Gastroesophageal sphincter (tissue), 4 donors: Measurements from ENCODE around the gene RING1. TPM values are rescaled to one million over a fixed set of nuclear protein-coding genes. Genes with fewer than 3 reads are reported as not detected.

Experiments
- ATAC-seq: fragments of 150-250 bp; one replicate; pipeline ENCODE4 v1.9.1; 2016; ENCODE audit warnings: mild to moderate bottlenecking, moderate library complexity
- H3K27ac ChIP-seq, 4 donors: fragments of 200-600 bp; sonication (generic) in 3 of 4; 1 replicate in 3 of 4; 2 replicates in 1 of 4; pipeline ENCODE4 v1.5.1; 2016 to 2019
- H3K27me3 ChIP-seq: fragments of 200-600 bp; sonication (generic); one replicate; pipeline ENCODE4 v1.5.1; 2019
- H3K36me3 ChIP-seq, 2 donors: fragments of 200-600 bp; sonication (generic); one replicate each; pipeline ENCODE4 v1.5.1; 2019; ENCODE audit warnings: control low read depth in 1 of 2
- H3K4me1 ChIP-seq, 3 donors: fragments of 200-600 bp; sonication (generic); 1 replicate in 2 of 3; 2 replicates in 1 of 3; pipeline ENCODE4 v1.5.1; 2016 to 2019; ENCODE audit warnings: control low read depth in 2 of 3
- H3K4me3 ChIP-seq, 2 donors: fragments of 200-600 bp; sonication (generic); one replicate each; pipeline ENCODE4 v1.5.1; 2019; ENCODE audit warnings: mild to moderate bottlenecking in 1 of 2, moderate library complexity in 1 of 2
- H3K9me3 ChIP-seq, 3 donors: fragments of 200-600 bp; sonication (generic); one replicate each; pipeline ENCODE4 v1.5.1; 2017 to 2019; ENCODE audit warnings: control low read depth in 2 of 3
- CTCF ChIP-seq, 4 experiments: fragments of 200-600 bp in 2 of 4; fragments of 450-650 bp in 2 of 4; sonication (generic) in 1 of 4; IDR thresholded peaks; one replicate each; pipeline ENCODE4 v1.5.1; 2017 to 2019; ENCODE audit warnings: antibody characterized with exemption in 4 of 4, mild to moderate bottlenecking in 2 of 4, moderate library complexity in 2 of 4
- EP300 ChIP-seq: sonication (generic); formaldehyde crosslinking; IDR thresholded peaks from one replicate; pipeline ENCODE4 v1.6.1; 2017; ENCODE audit warnings: antibody characterized with exemption, mild to moderate bottlenecking
- POLR2A ChIP-seq, 2 donors: fragments of 450-650 bp; IDR thresholded peaks; one replicate each; pipeline ENCODE4 v1.6.1; 2017; ENCODE audit warnings: antibody characterized with exemption in 2 of 2, mild to moderate bottlenecking in 2 of 2, moderate library complexity in 1 of 2
- POLR2AphosphoS5 ChIP-seq: sonication (generic); formaldehyde crosslinking; IDR thresholded peaks from one replicate; pipeline ENCODE4 v1.6.1; 2017; ENCODE audit warnings: antibody characterized with exemption
- WGBS, 2 donors: methylation state at CpG; one replicate each; pipeline ENCODE4 v1.1.5; 2018; ENCODE audit warnings: low coverage in 1 of 2; 5-methylcytosine and 5-hydroxymethylcytosine counted together
- total RNA-seq, 4 donors: library from RNA; depleted of rRNA; stranded (reverse); fragments of >200 nt; gene quantifications; one replicate each; pipeline ENCODE4 v1.1.0, GENCODE V29; 2016

Gene RING1
- total RNA-seq, 4 donors from 2014 or later, result 12.5 to 23.8 (median 17.7) TPM

- Histone ChIP-seq H3K36me3 (no peaks in the 10 kb centered on the region), H3K27ac (no peak overlapping the region), H3K4me1 (no peaks in the 10 kb centered on the region), H3K4me3 (no peak overlapping the region), H3K27me3 (no peaks in the 10 kb centered on the region), H3K9me3 (no peaks in the 10 kb centered on the region)
- ATAC-seq, result no peak
- TF ChIP-seq POLR2A (IDR thresholded peaks at IDR 0.05) (no peak), POLR2AphosphoS5 (no peak), EP300 (no peak), CTCF (IDR thresholded peaks at IDR 0.05) (no peak)
- WGBS, 2 donors, result 89 to 97% methylated on average over 3 to 10 of the region's 10 CpGs
Observed at GRCh38 chr6:33169291-33170175, 38.8 kb upstream of the RING1 start.

- Histone ChIP-seq H3K27ac (no peak overlapping the region), H3K27me3 (no peaks in the 10 kb centered on the region), H3K4me1 (no peaks in the 10 kb centered on the region), H3K9me3 (no peaks in the 10 kb centered on the region), H3K36me3 (no peaks in the 10 kb centered on the region), H3K4me3 (no peak overlapping the region)
- ATAC-seq, result no peak
- no peak for TF ChIP-seq POLR2A (IDR thresholded peaks at IDR 0.05)
- no peak for TF ChIP-seq EP300
- no peak for TF ChIP-seq CTCF (IDR thresholded peaks at IDR 0.05)
- TF ChIP-seq POLR2AphosphoS5, result no peak
- WGBS, 2 donors, result 71 to 82% methylated on average over 3 to 5 of the region's 9 CpGs
Observed at GRCh38 chr6:33170176-33171015, 37.9 kb upstream of the RING1 start.

- H3K4me3 ChIP-seq, result no peak overlapping the region
- no peaks in the 10 kb centered on the region for H3K36me3 ChIP-seq
- TF ChIP-seq POLR2AphosphoS5 (no peak), POLR2A (IDR thresholded peaks at IDR 0.05) (no peak), EP300 (no peak), CTCF (IDR thresholded peaks at IDR 0.05) (no peak)
- H3K9me3 ChIP-seq, result no peaks in the 10 kb centered on the region
- no peak overlapping the region for H3K27ac ChIP-seq
- ATAC-seq, result no peak
- WGBS, 2 donors, result 80% methylated on average over 1 of the region's 11 CpGs; no CpG with 5 or more reads in 1 of the 2 donors
- no peaks in the 10 kb centered on the region for H3K27me3 ChIP-seq
- H3K4me1 ChIP-seq, result no peaks in the 10 kb centered on the region
Observed at GRCh38 chr6:33171016-33171879, 37.1 kb upstream of the RING1 start.

- WGBS, 2 donors, result 18 to 75% methylated on average over 2 to 3 of the region's 8 CpGs
- Histone ChIP-seq H3K27ac (no peak overlapping the region), H3K4me3 (no peak overlapping the region), H3K36me3 (no peaks in the 10 kb centered on the region), H3K9me3 (no peaks in the 10 kb centered on the region), H3K27me3 (no peaks in the 10 kb centered on the region), H3K4me1 (no peaks in the 10 kb centered on the region)
- TF ChIP-seq POLR2AphosphoS5 (no peak), POLR2A (IDR thresholded peaks at IDR 0.05) (no peak), CTCF (IDR thresholded peaks at IDR 0.05) (no peak), EP300 (no peak)
- ATAC-seq, result no peak
Observed at GRCh38 chr6:33171880-33172687, 36.2 kb upstream of the RING1 start.
